Naive thymus-derived CD4-positive, alpha-beta T cell (primary cell): ENCODE results near the gene ANKRD13D. TPM values are rescaled to one million over a fixed set of nuclear protein-coding genes. Genes with fewer than 3 reads are reported as not detected.
A peak's percentile ranks its signal among the peaks of the same experiment; 100 is the strongest.

Source experiments
- ATAC-seq: fragments of 150-1000 bp; cut with Tn5 transposase; 2 replicates; pipeline ENCODE4 v1.10.0; 2021; ENCODE audit warnings: mild to moderate bottlenecking, moderate library complexity
- CTCF ChIA-PET: fragments of 350-600 bp; sonication (Branson Sonifier 250); formaldehyde crosslinking; loops from one replicate; lab custom pipeline; 2021; ENCODE audit warnings: antibody characterized with exemption; lab: Charles Lee
- POLR2A ChIA-PET: fragments of 350-600 bp; sonication (Branson Sonifier 250); formaldehyde crosslinking; loops from one replicate; lab custom pipeline; 2021; ENCODE audit warnings: antibody characterized with exemption, inconsistent platforms; lab: Charles Lee
- DNase-seq, 9 donors: peaks; one replicate each; pipeline versions ENCODE4 v3.0.0 to v3.0.0-alpha.2; 2020 to 2022; ENCODE audit warnings: mixed read lengths in 1 of 9
- H3K27ac ChIP-seq: one replicate; pipeline ENCODE4 v1.7.0; 2013; ENCODE audit warnings: mild to moderate bottlenecking, low read depth, low read length, moderate library complexity
- H3K27me3 ChIP-seq, 2 donors: one replicate each; pipeline ENCODE4 v1.7.0; 2013; ENCODE audit warnings: low read length in 2 of 2, mild to moderate bottlenecking in 2 of 2, moderate library complexity in 2 of 2; ENCODE audit not compliant: control insufficient read depth in 2 of 2, insufficient read depth in 2 of 2
- H3K36me3 ChIP-seq, 3 experiments: 1 replicate in 2 of 3; 2 replicates in 1 of 3; pipeline ENCODE4 v1.7.0; 2013; ENCODE audit warnings: low read length in 3 of 3, mild to moderate bottlenecking in 3 of 3, moderate library complexity in 1 of 3; ENCODE audit not compliant: insufficient read depth in 3 of 3, control insufficient read depth in 2 of 3
- H3K4me1 ChIP-seq, 2 donors: one replicate each; pipeline ENCODE4 v1.7.0; 2013; ENCODE audit warnings: low read length in 2 of 2, mild to moderate bottlenecking in 2 of 2, moderate library complexity in 1 of 2; ENCODE audit not compliant: control insufficient read depth in 2 of 2, insufficient read depth in 2 of 2
- H3K4me3 ChIP-seq: 2 replicates; pipeline ENCODE4 v1.7.0; 2013; ENCODE audit warnings: mild to moderate bottlenecking, low read length
- H3K9me3 ChIP-seq, 3 experiments: 1 replicate in 2 of 3; 2 replicates in 1 of 3; pipeline ENCODE4 v1.7.0; 2013; ENCODE audit warnings: low read length in 3 of 3; ENCODE audit not compliant: control insufficient read depth in 2 of 3
- H3K27ac Mint-ChIP-seq, 9 donors: one replicate each; pipeline ENCODE4 v1.8.0; 2020 to 2022; ENCODE audit warnings: mixed read lengths in 9 of 9, mild to moderate bottlenecking in 8 of 9, moderate library complexity in 5 of 9, inconsistent platforms in 2 of 9
- H3K27me3 Mint-ChIP-seq, 5 donors: one replicate each; pipeline ENCODE4 v1.8.0; 2021 to 2022; ENCODE audit warnings: mixed read lengths in 5 of 5, mild to moderate bottlenecking in 1 of 5
- H3K36me3 Mint-ChIP-seq, 5 donors: one replicate each; pipeline ENCODE4 v1.8.0; 2020 to 2022; ENCODE audit warnings: mixed read lengths in 5 of 5, mild to moderate bottlenecking in 3 of 5, inconsistent platforms in 1 of 5
- H3K4me1 Mint-ChIP-seq, 7 donors: one replicate each; pipeline ENCODE4 v1.8.0; 2020 to 2022; ENCODE audit warnings: mixed read lengths in 7 of 7, mild to moderate bottlenecking in 3 of 7, inconsistent platforms in 1 of 7
- H3K4me3 Mint-ChIP-seq, 10 donors: one replicate each; pipeline ENCODE4 v1.8.0; 2020 to 2022; ENCODE audit warnings: mild to moderate bottlenecking in 10 of 10, mixed read lengths in 10 of 10, moderate library complexity in 6 of 10, inconsistent platforms in 2 of 10
- H3K9me3 Mint-ChIP-seq, 11 donors: one replicate each; pipeline ENCODE4 v1.8.0; 2020 to 2022; ENCODE audit warnings: mixed read lengths in 11 of 11, mild to moderate bottlenecking in 4 of 11, inconsistent platforms in 1 of 11, moderate library complexity in 1 of 11
- intact Hi-C, 2 donors: fragments of 100-400 bp; cut with micrococcal nuclease; formaldehyde crosslinking; loops; one replicate each; pipeline ENCODE4 v1.15.1; 2023
- polyA plus RNA-seq, 2 donors: library from polyadenylated mRNA; unstranded; fragments of 300-500 nt; fragmentation: Illumina TruSeq; gene quantifications; one replicate each; pipeline ENCODE4 v1.2.3, GENCODE V29; 2021
- total RNA-seq, 6 experiments: library from RNA in 5 of 6; stranded (reverse) in 5 of 6; gene quantifications; 1 replicate in 5 of 6; 2 replicates in 1 of 6; pipeline ENCODE4 v1.2.3 and lab custom pipeline; 2021 to 2026

Gene ANKRD13D
- total and polyA plus RNA-seq, 7 experiments from 2014 or later = 6.3 to 286 (median 187) TPM

- Histone ChIP-seq H3K27ac (peak overlapping the region; percentile 93), H3K4me3 (peak overlapping the region; percentile 94), H3K36me3 (peaks cover 0 to 22% (median 5%) of the 10 kb centered on the region in 3 experiments), H3K27me3 (no peaks in the 10 kb centered on the region), H3K4me1 (peaks cover 72% of the 10 kb centered on the region in 2 donors), H3K9me3 (no peaks in the 10 kb centered on the region)
- H3K4me3 Mint-ChIP-seq = peak overlapping the region; percentile 91 to 99 (median 96)
- POLR2A ChIA-PET = interaction anchor here (0.6 to 15.1 kb wide), 18 partner anchors 7 to 215 kb away, joined by 3 to 729 read pairs (median 4); partner anchors contain the start of genes ANKRD13D, POLD4, RAD9A and SSH3
- H3K4me1 Mint-ChIP-seq = peaks cover 32 to 82% (median 76%) of the 10 kb centered on the region in 7 donors
- DNase-seq = no peak
- no peaks in the 10 kb centered on the region for H3K27me3 Mint-ChIP-seq
- peaks cover 0 to 54% (median 18%) of the 10 kb centered on the region in 5 donors for H3K36me3 Mint-ChIP-seq
- ATAC-seq = no peak
- intact Hi-C loops = loop anchor here in 1 of 2 donors (5.0 kb wide), 2 partner anchors 133 to 238 kb away; partner anchors contain the start of genes CDK2AP2, PITPNM1, PPP1CA and TBC1D10C
- H3K27ac Mint-ChIP-seq = peak overlapping the region; percentile 87 to 100 (median 97)
- CTCF ChIA-PET = interaction anchor here (0.6 to 3.8 kb wide), 6 partner anchors 8 to 82 kb away, joined by 3 to 24 read pairs (median 4); partner anchors contain the start of gene ANKRD13D
- no peaks in the 10 kb centered on the region for H3K9me3 Mint-ChIP-seq
Observed at GRCh38 chr11:67269401-67270255, 19.5 kb upstream of the ANKRD13D start.

GRCh38 chr11:67270256-67271204 lies 18.6 kb upstream of the ANKRD13D start:
- H3K36me3 ChIP-seq = peaks cover 0 to 25% (median 5%) of the 10 kb centered on the region in 3 experiments
- peaks cover 79 to 81% of the 10 kb centered on the region in 2 donors for H3K4me1 ChIP-seq
- Mint-ChIP-seq H3K9me3 (no peaks in the 10 kb centered on the region), H3K27ac (peak overlapping the region; percentile 87 to 100 (median 97)), H3K27me3 (no peaks in the 10 kb centered on the region), H3K4me3 (peak overlapping the region; percentile 91 to 99 (median 96)), H3K4me1 (peaks cover 36 to 81% (median 79%) of the 10 kb centered on the region in 7 donors), H3K36me3 (peaks cover 0 to 58% (median 18%) of the 10 kb centered on the region in 5 donors)
- no peaks in the 10 kb centered on the region for H3K9me3 ChIP-seq
- no peaks in the 10 kb centered on the region for H3K27me3 ChIP-seq
- peak overlapping the region; percentile 94 for H3K4me3 ChIP-seq
- intact Hi-C loops = loop anchor here (1.0 to 5.0 kb wide), 3 partner anchors 18 to 132 kb away; partner anchors contain the start of genes POLD4 (in 1 of the 2), PPP1CA (in 1 of the 2) and TBC1D10C (in 1 of the 2)
- H3K27ac ChIP-seq = peak overlapping the region; percentile 93
- CTCF ChIA-PET = interaction anchor here (1.1 to 3.8 kb wide), 9 partner anchors 9 to 83 kb away, joined by 3 to 24 read pairs (median 3); partner anchors contain the start of genes ANKRD13D and POLD4
- ATAC-seq = no peak
- POLR2A ChIA-PET = interaction anchor here (0.6 to 15.1 kb wide), 23 partner anchors 8 to 214 kb away, joined by 3 to 729 read pairs (median 5); partner anchors contain the start of genes ANKRD13D, POLD4, PPP1CA and RAD9A
- DNase-seq = peak in 5 of 9 donors; percentile 13 to 38 (median 28)

GRCh38 chr11:67271205-67271540 lies 17.9 kb upstream of the ANKRD13D start:
- Mint-ChIP-seq H3K36me3 (peaks cover 0 to 61% (median 18%) of the 10 kb centered on the region in 5 donors), H3K4me3 (peak overlapping the region; percentile 91 to 99 (median 96)), H3K27me3 (no peaks in the 10 kb centered on the region), H3K27ac (peak overlapping the region; percentile 87 to 100 (median 97)), H3K9me3 (no peaks in the 10 kb centered on the region), H3K4me1 (peaks cover 43 to 82% (median 80%) of the 10 kb centered on the region in 7 donors)
- Histone ChIP-seq H3K36me3 (peaks cover 0 to 25% (median 5%) of the 10 kb centered on the region in 3 experiments), H3K27ac (peak overlapping the region; percentile 93), H3K27me3 (no peaks in the 10 kb centered on the region), H3K4me1 (peaks cover 80 to 81% of the 10 kb centered on the region in 2 donors), H3K4me3 (peak overlapping the region; percentile 94), H3K9me3 (no peaks in the 10 kb centered on the region)
- ATAC-seq (no peak), DNase-seq (peak in 1 of 9 donors; percentile 55)
- intact Hi-C loops = loop anchor here (1.0 to 5.0 kb wide), 3 partner anchors 17 to 131 kb away; partner anchors contain the start of genes POLD4 (in 1 of the 2), PPP1CA (in 1 of the 2) and TBC1D10C (in 1 of the 2)
- POLR2A ChIA-PET = interaction anchor here (0.6 to 15.1 kb wide), 17 partner anchors 9 to 158 kb away, joined by 3 to 729 read pairs (median 6); partner anchors contain the start of genes ANKRD13D, POLD4, PPP1CA and TBC1D10C
- CTCF ChIA-PET = interaction anchor here (0.8 to 2.2 kb wide), 11 partner anchors 8 to 82 kb away, joined by 3 to 19 read pairs (median 5); partner anchors contain the start of genes ANKRD13D and POLD4

DNA sequence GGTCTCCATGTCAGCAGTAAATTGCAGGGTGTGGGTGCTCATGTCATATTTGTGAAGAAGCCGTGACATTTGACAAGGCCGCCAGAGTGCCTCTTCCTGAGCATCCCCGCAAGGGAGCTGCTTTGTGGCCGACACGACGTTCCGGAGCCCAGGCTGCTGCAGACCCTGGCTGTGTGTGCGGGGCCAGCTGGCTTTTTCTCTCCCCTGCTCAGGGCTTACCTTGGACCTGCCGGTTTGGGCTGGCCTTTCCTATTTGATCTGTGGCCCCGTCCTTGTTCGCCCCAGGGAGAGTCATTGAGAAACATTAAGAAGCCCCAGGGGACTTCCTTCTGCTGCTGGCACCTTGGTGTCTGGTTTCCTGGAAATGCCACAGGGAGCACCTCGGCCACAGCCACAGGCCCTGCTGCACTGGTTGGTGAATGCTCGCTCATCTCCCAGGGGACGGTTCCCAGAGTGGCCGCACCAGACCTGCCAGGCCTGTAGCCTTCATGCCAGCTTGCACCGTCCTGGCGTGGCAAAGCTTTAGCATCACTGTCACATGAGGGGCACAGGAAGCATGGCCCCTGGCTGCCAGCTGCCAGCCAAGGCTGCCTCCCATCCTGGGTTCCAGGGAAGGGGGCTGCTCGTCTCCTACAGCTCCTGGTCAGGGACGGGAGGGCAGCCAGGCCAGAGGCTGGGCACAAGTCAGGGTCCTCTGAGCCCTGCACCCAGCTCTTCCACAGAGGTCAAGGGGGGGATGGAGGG lies 17.4 kb upstream of the ANKRD13D start:
- Histone ChIP-seq H3K4me1 (peaks cover 85 to 87% of the 10 kb centered on the region in 2 donors), H3K27me3 (no peaks in the 10 kb centered on the region), H3K36me3 (peaks cover 0 to 25% (median 5%) of the 10 kb centered on the region in 3 experiments), H3K4me3 (peak overlapping the region; percentile 94), H3K9me3 (no peaks in the 10 kb centered on the region), H3K27ac (peak overlapping the region; percentile 93)
- Mint-ChIP-seq H3K27me3 (no peaks in the 10 kb centered on the region), H3K4me1 (peaks cover 48 to 88% (median 85%) of the 10 kb centered on the region in 7 donors), H3K4me3 (peak overlapping the region; percentile 91 to 99 (median 96)), H3K9me3 (no peaks in the 10 kb centered on the region), H3K36me3 (peaks cover 0 to 63% (median 18%) of the 10 kb centered on the region in 5 donors), H3K27ac (peak overlapping the region; percentile 87 to 100 (median 97))
- ChIA-PET POLR2A (interaction anchor here (0.6 to 15.1 kb wide), 19 partner anchors 9 to 158 kb away, joined by 3 to 729 read pairs (median 4); partner anchors contain the start of genes ANKRD13D, POLD4, PPP1CA and SSH3), CTCF (interaction anchor here (0.8 to 2.2 kb wide), 12 partner anchors 8 to 82 kb away, joined by 3 to 19 read pairs (median 4); partner anchors contain the start of genes ANKRD13D and POLD4)
- intact Hi-C loops = loop anchor here (1.0 to 5.0 kb wide), 3 partner anchors 17 to 131 kb away; partner anchors contain the start of genes POLD4 (in 1 of the 2), PPP1CA (in 1 of the 2) and TBC1D10C (in 1 of the 2)
- ATAC-seq (peak; percentile 45), DNase-seq (peak in 8 of 9 donors; percentile 52 to 73 (median 66))
